CD14-positive monocyte (primary cell): ENCODE results near the gene CGA. TPM values are rescaled to one million over a fixed set of nuclear protein-coding genes. Genes with fewer than 3 reads are reported as not detected.

Experiments
- DNase-seq, 3 donors: peaks; one replicate each; pipeline ENCODE4 v3.0.0-alpha.2; 2011 to 2022
- H2AFZ ChIP-seq: 2 replicates; pipeline ENCODE4 v1.6.0; 2012; ENCODE audit warnings: mild to moderate bottlenecking, low read depth, low read length, inconsistent platforms; ENCODE audit not compliant: insufficient read depth, poor library complexity, severe bottlenecking
- H3K27ac ChIP-seq, 2 donors: 1 replicate in 1 of 2; 2 replicates in 1 of 2; pipeline ENCODE4 v1.5.1; 2012 to 2013; ENCODE audit warnings: low read length in 2 of 2, control low read depth in 1 of 2, inconsistent platforms in 1 of 2, low read depth in 1 of 2, mild to moderate bottlenecking in 1 of 2
- H3K27me3 ChIP-seq, 2 donors: one replicate each; pipeline versions ENCODE4 v1.6.0 to v1.6.1; 2011 to 2013; ENCODE audit warnings: low read length in 2 of 2; ENCODE audit not compliant: control insufficient read depth in 2 of 2, insufficient read depth in 2 of 2
- H3K36me3 ChIP-seq, 2 donors: replicated peaks in 1 of 2; 1 replicate in 1 of 2; 2 replicates in 1 of 2; pipeline versions ENCODE4 v1.5.1 to v1.6.1; 2012 to 2013; ENCODE audit warnings: low read length in 2 of 2, control low read depth in 1 of 2, inconsistent platforms in 1 of 2, mild to moderate bottlenecking in 1 of 2; ENCODE audit not compliant: insufficient read depth in 2 of 2, control insufficient read depth in 1 of 2
- H3K4me1 ChIP-seq, 2 donors: 1 replicate in 1 of 2; 2 replicates in 1 of 2; pipeline versions ENCODE4 v1.5.1 to v1.6.1; 2012 to 2013; ENCODE audit warnings: low read length in 2 of 2, control low read depth in 1 of 2, inconsistent platforms in 1 of 2, mild to moderate bottlenecking in 1 of 2, moderate library complexity in 1 of 2; ENCODE audit not compliant: insufficient read depth in 2 of 2, control insufficient read depth in 1 of 2
- H3K4me2 ChIP-seq: replicated peaks from 2 replicates; pipeline ENCODE3; 2012; ENCODE audit warnings: low read length, moderate library complexity, mild to moderate bottlenecking; ENCODE audit not compliant: poor library complexity, severe bottlenecking; ENCODE audit errors: extremely low read depth
- H3K4me3 ChIP-seq, 3 experiments: fragments of 200-600 bp in 1 of 3; sonication (generic) in 1 of 3; replicated peaks in 1 of 3; 1 replicate in 2 of 3; 2 replicates in 1 of 3; pipeline ENCODE4 v1.5.1; 2011 to 2013; ENCODE audit warnings: low read length in 3 of 3, mild to moderate bottlenecking in 3 of 3, control low read depth in 2 of 3, low read depth in 2 of 3, inconsistent platforms in 1 of 3, moderate library complexity in 1 of 3
- H3K79me2 ChIP-seq: 2 replicates; pipeline ENCODE4 v1.6.0; 2012; ENCODE audit warnings: mild to moderate bottlenecking, control low read depth, inconsistent platforms, low read length, moderate library complexity; ENCODE audit not compliant: insufficient read depth
- H3K9ac ChIP-seq: 2 replicates; pipeline ENCODE4 v1.6.0; 2017; ENCODE audit warnings: low read length, mild to moderate bottlenecking; ENCODE audit not compliant: insufficient read depth, poor library complexity, severe bottlenecking
- H3K9me3 ChIP-seq, 2 donors: replicated peaks in 1 of 2; 1 replicate in 1 of 2; 2 replicates in 1 of 2; pipeline versions ENCODE4 v1.5.1 to v1.6.1; 2012 to 2013; ENCODE audit warnings: low read length in 2 of 2, control low read depth in 1 of 2; ENCODE audit not compliant: control insufficient read depth in 1 of 2, insufficient read depth in 1 of 2
- H4K20me1 ChIP-seq: 2 replicates; pipeline ENCODE4 v1.6.0; 2012; ENCODE audit warnings: mild to moderate bottlenecking, low read length, control low read depth, moderate library complexity; ENCODE audit not compliant: insufficient read depth
- H3K27ac Mint-ChIP-seq, 7 donors: one replicate each; pipeline ENCODE4 v1.8.0; 2020; ENCODE audit warnings: mild to moderate bottlenecking in 7 of 7, mixed read lengths in 7 of 7, moderate library complexity in 6 of 7, inconsistent platforms in 2 of 7
- H3K27me3 Mint-ChIP-seq, 3 donors: one replicate each; pipeline ENCODE4 v1.8.0; 2021 to 2022; ENCODE audit warnings: low read depth in 3 of 3, mild to moderate bottlenecking in 3 of 3, mixed read lengths in 3 of 3, moderate library complexity in 3 of 3, inconsistent platforms in 1 of 3
- H3K36me3 Mint-ChIP-seq, 2 donors: one replicate each; pipeline ENCODE4 v1.8.0; 2020; ENCODE audit warnings: mixed read lengths in 2 of 2, inconsistent platforms in 1 of 2, mild to moderate bottlenecking in 1 of 2
- H3K4me1 Mint-ChIP-seq: one replicate; pipeline ENCODE4 v1.8.0; 2020; ENCODE audit warnings: mild to moderate bottlenecking, mixed read lengths
- H3K4me3 Mint-ChIP-seq, 2 donors: one replicate each; pipeline ENCODE4 v1.8.0; 2020; ENCODE audit warnings: mild to moderate bottlenecking in 2 of 2, mixed read lengths in 2 of 2, moderate library complexity in 1 of 2
- H3K9me3 Mint-ChIP-seq, 7 donors: one replicate each; pipeline ENCODE4 v1.8.0; 2020 to 2022; ENCODE audit warnings: mixed read lengths in 7 of 7, mild to moderate bottlenecking in 6 of 7, moderate library complexity in 6 of 7, inconsistent platforms in 2 of 7
- CTCF ChIP-seq: fragments of 200-600 bp; IDR thresholded peaks from one replicate; pipeline ENCODE4 v1.8.0; 2022; ENCODE audit warnings: antibody characterized with exemption, mild to moderate bottlenecking
- WGBS: methylation state at CpG from one replicate; pipeline ENCODE4 v1.1.5; 2013; ENCODE audit warnings: missing lambda C conversion rate; ENCODE audit not compliant: insufficient coverage; 5-methylcytosine and 5-hydroxymethylcytosine counted together
- intact Hi-C, 2 donors: fragments of 100-400 bp; cut with micrococcal nuclease; formaldehyde crosslinking; loops; one replicate each; pipeline versions ENCODE4 v1.15.0 to v1.15.1; 2023
- polyA plus RNA-seq, 3 donors: library from polyadenylated mRNA; depleted of rRNA in 1 of 3; unstranded in 2 of 3; stranded (reverse) in 1 of 3; fragments of 300-500 nt in 2 of 3; fragments of >200 nt in 1 of 3; fragmentation: Illumina TruSeq in 2 of 3; gene quantifications; 1 replicate in 2 of 3; 2 replicates in 1 of 3; pipeline ENCODE4 v1.2.3, GENCODE V29; 2012 to 2021

Gene CGA
- polyA plus RNA-seq, 3 donors = not detected

- Histone ChIP-seq H3K27me3 (peaks cover 0 to 16% of the 10 kb centered on the region in 2 donors), H3K4me3 (no peak overlapping the region), H3K36me3 (no peaks in the 10 kb centered on the region), H3K79me2 (no peaks in the 10 kb centered on the region), H2AFZ (no peak overlapping the region), H3K4me1 (no peaks in the 10 kb centered on the region), H4K20me1 (no peaks in the 10 kb centered on the region), H3K27ac (no peak overlapping the region), H3K4me2 (no peak overlapping the region), H3K9me3 (peaks cover 8 to 9% of the 10 kb centered on the region in 2 donors), H3K9ac (no peak overlapping the region)
- no peak for TF ChIP-seq CTCF
- Mint-ChIP-seq H3K9me3 (peaks cover 5 to 18% (median 10%) of the 10 kb centered on the region in 7 donors), H3K4me3 (no peak overlapping the region), H3K27me3 (peaks cover 4 to 14% (median 13%) of the 10 kb centered on the region in 3 donors), H3K36me3 (peaks cover 0 to 4% of the 10 kb centered on the region in 2 donors), H3K4me1 (peaks cover 5% of the 10 kb centered on the region), H3K27ac (no peak overlapping the region)
- intact Hi-C loops = no loop called here
- DNase-seq = no peak
- no CpG with 5 or more reads among the region's 5 CpGs for WGBS
Measured at GRCh38 chr6:87124074-87124473, 29.2 kb upstream of the CGA start.

- Histone ChIP-seq H2AFZ (no peak overlapping the region), H3K4me2 (no peak overlapping the region), H3K27ac (no peak overlapping the region), H3K9me3 (peaks cover 8 to 9% of the 10 kb centered on the region in 2 donors), H4K20me1 (no peaks in the 10 kb centered on the region), H3K4me3 (no peak overlapping the region), H3K4me1 (no peaks in the 10 kb centered on the region), H3K9ac (no peak overlapping the region), H3K36me3 (no peaks in the 10 kb centered on the region), H3K79me2 (no peaks in the 10 kb centered on the region), H3K27me3 (peaks cover 0 to 16% of the 10 kb centered on the region in 2 donors)
- peaks cover 0 to 4% of the 10 kb centered on the region in 2 donors for H3K36me3 Mint-ChIP-seq
- H3K9me3 Mint-ChIP-seq = peaks cover 5 to 18% (median 10%) of the 10 kb centered on the region in 7 donors
- H3K4me3 Mint-ChIP-seq = peak overlapping the region in 1 of 2 donors; percentile 52
- 56% methylated on average over 50 of the region's 51 CpGs for WGBS
- H3K27me3 Mint-ChIP-seq = peaks cover 4 to 14% (median 13%) of the 10 kb centered on the region in 3 donors
- intact Hi-C loops = no loop called here
- DNase-seq = no peak
- H3K27ac Mint-ChIP-seq = no peak overlapping the region
- TF ChIP-seq CTCF = no peak
- peaks cover 5% of the 10 kb centered on the region for H3K4me1 Mint-ChIP-seq
Measured at GRCh38 chr6:87122477-87122876, 27.6 kb upstream of the CGA start.
